NT2/D1 (cell line): ENCODE results near the gene KRAS.
"Not testable (repeated sequence)": the region's sequence is repeated elsewhere in the genome, so short reads cannot be mapped to it uniquely, and the experiment has no call there.

Source experiments
- DNase-seq: peaks from one replicate; pipeline ENCODE4 v3.0.0-alpha.2; 2011; ENCODE audit warnings: low read depth, low spot score
- H3K27me3 ChIP-seq: 2 replicates; pipeline ENCODE4 v1.6.0; 2011; ENCODE audit warnings: mild to moderate bottlenecking; ENCODE audit not compliant: insufficient read length, insufficient read depth
- H3K36me3 ChIP-seq: 2 replicates; pipeline ENCODE4 v1.6.1; 2011; ENCODE audit warnings: mild to moderate bottlenecking, low read length, mixed read lengths; ENCODE audit not compliant: insufficient read depth, insufficient read length
- H3K4me1 ChIP-seq: 2 replicates; pipeline ENCODE4 v1.5.1; 2011; ENCODE audit not compliant: insufficient read depth, insufficient read length
- H3K4me3 ChIP-seq: 2 replicates; pipeline ENCODE4 v1.5.1; 2011; ENCODE audit warnings: low read depth; ENCODE audit not compliant: insufficient read length
- H3K9ac ChIP-seq: 2 replicates; pipeline ENCODE4 v1.6.0; 2011; ENCODE audit warnings: low read depth; ENCODE audit not compliant: insufficient read length
- H3K9me3 ChIP-seq: 2 replicates; pipeline ENCODE4 v1.5.1; 2011; ENCODE audit warnings: mild to moderate bottlenecking, low read length; ENCODE audit not compliant: insufficient read depth
- SUZ12 ChIP-seq: IDR thresholded peaks from 2 replicates; pipeline ENCODE4 v1.6.1; 2011; ENCODE audit not compliant: insufficient read length, insufficient read depth; ENCODE audit errors: extremely low read depth
- YY1 ChIP-seq: IDR thresholded peaks from 2 replicates; pipeline ENCODE4 v1.6.1; 2011; ENCODE audit not compliant: insufficient read length, insufficient read depth
- ZNF274 ChIP-seq: IDR thresholded peaks from 2 replicates; pipeline ENCODE4 v1.6.1; 2011; ENCODE audit warnings: mild to moderate bottlenecking, low read depth, low read length

KRAS gene

DNA sequence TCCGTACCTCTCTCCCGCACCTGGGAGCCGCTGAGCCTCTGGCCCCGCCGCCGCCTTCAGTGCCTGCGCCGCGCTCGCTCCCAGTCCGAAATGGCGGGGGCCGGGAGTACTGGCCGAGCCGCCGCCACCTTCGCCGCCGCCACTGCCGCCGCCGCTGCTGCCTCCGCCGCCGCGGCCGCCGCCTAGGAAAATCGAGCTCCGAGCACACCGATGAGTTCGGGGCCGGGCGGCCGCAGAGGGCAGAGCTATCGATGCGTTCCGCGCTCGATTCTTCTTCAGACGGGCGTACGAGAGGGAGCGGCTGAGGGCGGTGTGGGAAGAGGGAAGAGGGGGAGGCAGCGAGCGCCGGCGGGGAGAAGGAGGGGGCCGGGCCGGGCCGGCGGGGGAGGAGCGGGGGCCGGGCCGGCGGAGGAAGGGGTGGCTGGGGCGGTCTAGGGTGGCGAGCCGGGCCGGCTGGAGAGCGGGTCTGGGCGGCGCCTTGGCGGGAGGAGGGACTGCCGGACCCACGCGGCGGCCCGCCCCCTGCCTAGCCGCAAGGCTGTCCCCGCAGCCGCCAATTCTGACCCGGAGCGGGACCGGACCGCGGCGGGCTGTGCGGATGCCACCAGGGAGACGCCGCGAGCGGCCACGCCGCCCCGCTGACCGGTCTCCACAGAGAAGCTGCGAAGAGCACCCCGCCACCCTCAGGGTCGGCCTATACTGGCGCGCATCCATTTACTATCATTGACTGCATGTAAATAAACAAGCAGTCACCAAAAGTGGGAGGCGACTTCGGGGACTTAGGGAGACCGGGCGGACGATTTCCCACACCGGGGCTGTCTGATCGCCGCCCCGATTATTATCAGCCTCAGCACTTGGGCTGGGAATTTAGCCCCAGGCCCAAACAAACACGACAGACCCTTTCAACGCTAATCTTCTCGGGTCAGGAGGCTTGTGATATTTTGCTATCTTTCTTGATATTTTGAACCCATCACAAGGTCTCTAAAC, at the start of gene KRAS:
TSS of gene KRAS (minus strand) at position 186 of the 987 bp plus-strand sequence.
- Histone ChIP-seq H3K27me3 (peaks cover 23% of the 10 kb centered on the region), H3K4me1 (no peaks in the 10 kb centered on the region), H3K36me3 (peaks cover 24% of the 10 kb centered on the region), H3K9me3 (no peaks in the 10 kb centered on the region), H3K4me3 (peak within 1 kb of the TSS; percentile 87), H3K9ac (peak within 1 kb of the TSS; percentile 90)
- DNase-seq, result peak; percentile 100
- TF ChIP-seq ZNF274 (no peak), YY1 (no peak), SUZ12 (no peak)

DNA sequence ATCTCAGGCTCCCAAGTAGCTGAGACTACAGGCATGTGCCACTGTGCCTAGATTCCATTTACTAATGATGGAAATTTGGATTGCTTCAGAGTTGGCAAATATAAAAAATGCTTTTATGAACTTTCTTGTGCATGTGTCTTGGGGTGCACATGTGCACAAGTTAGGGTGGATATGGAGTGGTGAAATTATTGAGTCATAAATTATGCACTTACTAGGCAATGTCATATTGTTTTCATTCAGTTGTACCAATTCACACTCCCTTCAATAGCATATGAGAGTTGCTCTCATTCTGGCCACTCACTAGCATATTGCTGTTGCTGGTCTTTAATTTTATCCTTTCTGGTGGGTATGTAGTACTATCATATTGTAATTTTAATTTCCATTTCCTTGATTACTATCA, 45.7 kb upstream of the KRAS start:
- no peaks in the 10 kb centered on the region for H3K36me3 ChIP-seq
- DNase-seq, result no peak
- H3K9ac ChIP-seq, result no peak overlapping the region
- H3K9me3 ChIP-seq, result no peaks in the 10 kb centered on the region
- no peaks in the 10 kb centered on the region for H3K4me1 ChIP-seq
- no peak overlapping the region for H3K4me3 ChIP-seq
- H3K27me3 ChIP-seq, result no peaks in the 10 kb centered on the region
- no peak for TF ChIP-seq SUZ12
- TF ChIP-seq YY1, result no peak
- no peak for TF ChIP-seq ZNF274

DNA sequence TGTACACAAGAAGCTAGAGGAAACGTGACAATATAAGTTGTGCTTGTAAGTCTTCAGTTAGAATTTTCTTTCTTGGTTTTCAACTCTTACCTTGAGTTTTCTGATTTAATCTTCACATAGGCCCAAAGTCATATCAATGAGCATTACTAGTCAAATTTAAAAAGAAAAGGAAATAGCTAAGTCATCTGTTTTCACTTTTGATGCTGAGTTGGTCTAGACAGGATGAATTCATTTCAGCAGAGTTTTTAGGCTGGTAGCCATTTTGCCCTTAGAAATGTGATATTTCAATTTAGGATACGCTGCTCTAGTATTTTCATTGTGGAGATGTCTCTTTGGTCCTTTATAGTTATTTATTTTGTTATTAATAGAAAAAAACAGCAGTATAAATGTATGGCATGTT, 44.6 kb upstream of the KRAS start:
- Histone ChIP-seq H3K36me3 (no peaks in the 10 kb centered on the region), H3K9ac (no peak overlapping the region), H3K27me3 (no peaks in the 10 kb centered on the region), H3K4me1 (no peaks in the 10 kb centered on the region), H3K4me3 (no peak overlapping the region), H3K9me3 (no peaks in the 10 kb centered on the region)
- DNase-seq, result no peak
- TF ChIP-seq SUZ12, result no peak
- TF ChIP-seq ZNF274, result no peak
- TF ChIP-seq YY1, result no peak

DNA sequence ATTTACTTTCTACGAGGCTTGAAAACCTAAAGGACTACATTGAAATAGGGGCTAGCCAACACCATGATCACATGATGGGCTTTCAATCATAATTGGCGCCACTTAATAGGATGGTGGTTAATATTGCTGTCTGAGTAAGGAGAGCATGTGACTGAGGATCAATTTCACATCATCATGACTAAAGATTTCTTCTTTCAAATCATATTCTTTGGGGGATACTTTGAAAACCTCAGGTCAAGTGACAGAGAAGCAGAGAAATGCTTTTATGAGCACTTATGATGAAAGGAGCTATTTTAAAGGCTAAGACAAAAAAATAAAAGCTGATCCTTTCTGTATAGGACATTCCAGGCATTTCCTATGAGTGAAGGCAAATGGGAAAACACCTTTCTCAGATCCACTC, 42.9 kb upstream of the KRAS start:
- H3K9me3 ChIP-seq, result peaks cover 13% of the 10 kb centered on the region
- H3K9ac ChIP-seq, result no peak overlapping the region
- no peak for DNase-seq
- no peaks in the 10 kb centered on the region for H3K4me1 ChIP-seq
- no peak overlapping the region for H3K4me3 ChIP-seq
- no peaks in the 10 kb centered on the region for H3K36me3 ChIP-seq
- no peaks in the 10 kb centered on the region for H3K27me3 ChIP-seq
- TF ChIP-seq YY1 (no peak), SUZ12 (no peak), ZNF274 (no peak)

DNA sequence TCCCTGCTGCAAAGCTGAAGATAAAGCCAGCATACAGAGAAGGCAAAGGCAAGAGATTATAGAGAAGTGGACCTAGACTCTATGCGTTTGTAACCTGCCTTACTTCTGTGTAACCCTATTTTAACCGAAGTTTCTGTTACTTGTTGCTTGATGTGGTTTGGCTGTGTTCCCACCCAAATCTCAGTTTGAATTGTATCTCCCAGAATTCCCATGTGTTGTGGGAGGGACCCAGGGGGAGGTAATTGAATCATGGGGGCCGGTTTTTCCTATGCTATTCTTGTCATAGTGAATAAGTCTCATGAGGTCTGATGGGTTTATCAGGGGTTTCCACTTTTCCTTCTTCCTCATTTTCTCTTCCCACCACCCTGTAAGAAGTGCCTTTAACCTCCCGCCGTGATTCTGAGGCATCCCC, 42.1 kb upstream of the KRAS start:
- not testable (repeated sequence) for H3K4me1 ChIP-seq, H3K9ac ChIP-seq, H3K36me3 ChIP-seq, DNase-seq, H3K27me3 ChIP-seq, H3K4me3 ChIP-seq
- H3K9me3 ChIP-seq, result peaks cover 13% of the 10 kb centered on the region

DNA sequence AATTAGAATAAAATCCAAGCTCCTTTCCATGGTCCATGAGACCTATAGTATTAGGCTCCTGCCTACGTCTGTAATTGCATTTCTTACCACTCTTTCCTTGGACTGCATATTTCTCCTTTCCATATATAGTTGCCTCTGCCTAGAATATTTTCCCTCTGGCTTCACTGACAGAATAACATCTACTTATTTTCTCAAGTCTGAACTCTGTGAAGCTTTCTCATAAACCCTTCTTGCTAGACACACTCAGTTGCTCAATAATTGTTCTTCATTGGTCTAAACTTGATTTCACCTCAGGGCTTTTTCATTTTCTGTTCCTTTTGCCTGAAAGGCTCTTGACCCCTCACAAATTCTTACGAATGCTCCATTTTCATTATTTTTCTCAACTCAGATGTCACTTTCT, 36.9 kb upstream of the KRAS start:
- TF ChIP-seq SUZ12, result no peak
- TF ChIP-seq ZNF274, result no peak
- no peak for TF ChIP-seq YY1
- H3K36me3 ChIP-seq, result no peaks in the 10 kb centered on the region
- H3K9me3 ChIP-seq, result peaks cover 13% of the 10 kb centered on the region
- no peaks in the 10 kb centered on the region for H3K4me1 ChIP-seq
- DNase-seq, result no peak
- no peak overlapping the region for H3K9ac ChIP-seq
- H3K27me3 ChIP-seq, result no peaks in the 10 kb centered on the region
- no peak overlapping the region for H3K4me3 ChIP-seq

DNA sequence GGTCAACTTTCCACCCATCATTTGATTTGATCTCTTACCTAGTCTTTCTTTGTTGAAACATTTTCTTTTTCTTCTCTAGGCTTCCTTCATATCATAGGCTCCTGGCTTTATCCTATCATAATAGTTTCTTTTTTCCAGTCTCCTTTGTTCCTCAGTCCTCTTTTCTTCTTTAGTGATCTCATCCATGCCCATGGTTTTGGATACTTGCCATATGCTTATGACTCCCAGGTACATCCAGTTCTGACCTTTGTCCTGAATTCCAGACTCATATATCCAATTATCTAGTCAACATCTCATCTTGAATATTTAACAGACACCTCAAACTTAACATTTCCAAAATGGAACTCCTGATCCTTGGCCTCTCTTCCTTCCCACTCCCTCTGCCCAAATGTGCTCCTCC, 36.1 kb upstream of the KRAS start:
- H3K27me3 ChIP-seq, result no peaks in the 10 kb centered on the region
- no peak for DNase-seq

DNA sequence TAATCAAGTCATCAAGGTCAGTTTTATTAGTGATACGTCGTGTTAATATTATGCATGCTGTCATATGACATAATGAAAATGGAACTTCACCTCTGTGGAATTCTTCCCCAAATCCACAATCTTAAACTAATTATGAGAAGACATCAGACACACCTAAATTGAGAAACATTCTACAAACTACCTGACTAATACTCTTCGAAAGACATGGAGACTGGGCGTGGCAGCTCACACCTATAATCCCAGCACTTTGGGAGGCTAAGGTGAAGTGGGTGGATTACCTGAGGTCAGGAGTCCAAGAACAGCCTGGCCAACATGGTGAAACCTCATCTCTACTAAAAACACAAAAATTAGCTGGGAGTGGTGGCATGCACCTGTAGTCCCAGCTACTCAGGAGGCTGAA, 33.3 kb upstream of the KRAS start:
- H3K27me3 ChIP-seq, result no peaks in the 10 kb centered on the region
- no peaks in the 10 kb centered on the region for H3K4me1 ChIP-seq
- TF ChIP-seq SUZ12 (no peak), YY1 (no peak), ZNF274 (no peak)
- no peak overlapping the region for H3K9ac ChIP-seq
- no peak for DNase-seq
- peaks cover 4% of the 10 kb centered on the region; the same call in 1 of the 2 replicates for H3K9me3 ChIP-seq
- H3K4me3 ChIP-seq, result no peak overlapping the region
- no peaks in the 10 kb centered on the region for H3K36me3 ChIP-seq

More for the DNA sequence above, 36.1 kb upstream of the KRAS start:
- TF ChIP-seq YY1 (no peak), ZNF274 (no peak), SUZ12 (no peak)
- H3K36me3 ChIP-seq, result no peaks in the 10 kb centered on the region
- H3K9me3 ChIP-seq, result peaks cover 13% of the 10 kb centered on the region
- H3K4me3 ChIP-seq, result no peak overlapping the region
- no peaks in the 10 kb centered on the region for H3K4me1 ChIP-seq
- no peak overlapping the region for H3K9ac ChIP-seq
